ENCODE results near the gene CELSR3. TPM values are rescaled to one million over a fixed set of nuclear protein-coding genes. Genes with fewer than 3 reads are reported as not detected.

Gene CELSR3
- total RNA-seq = 1 to 10 TPM; 2.0 to 3.4 (median 2.6) TPM
- 0.83 TPM for total RNA-seq (2013)

DNA sequence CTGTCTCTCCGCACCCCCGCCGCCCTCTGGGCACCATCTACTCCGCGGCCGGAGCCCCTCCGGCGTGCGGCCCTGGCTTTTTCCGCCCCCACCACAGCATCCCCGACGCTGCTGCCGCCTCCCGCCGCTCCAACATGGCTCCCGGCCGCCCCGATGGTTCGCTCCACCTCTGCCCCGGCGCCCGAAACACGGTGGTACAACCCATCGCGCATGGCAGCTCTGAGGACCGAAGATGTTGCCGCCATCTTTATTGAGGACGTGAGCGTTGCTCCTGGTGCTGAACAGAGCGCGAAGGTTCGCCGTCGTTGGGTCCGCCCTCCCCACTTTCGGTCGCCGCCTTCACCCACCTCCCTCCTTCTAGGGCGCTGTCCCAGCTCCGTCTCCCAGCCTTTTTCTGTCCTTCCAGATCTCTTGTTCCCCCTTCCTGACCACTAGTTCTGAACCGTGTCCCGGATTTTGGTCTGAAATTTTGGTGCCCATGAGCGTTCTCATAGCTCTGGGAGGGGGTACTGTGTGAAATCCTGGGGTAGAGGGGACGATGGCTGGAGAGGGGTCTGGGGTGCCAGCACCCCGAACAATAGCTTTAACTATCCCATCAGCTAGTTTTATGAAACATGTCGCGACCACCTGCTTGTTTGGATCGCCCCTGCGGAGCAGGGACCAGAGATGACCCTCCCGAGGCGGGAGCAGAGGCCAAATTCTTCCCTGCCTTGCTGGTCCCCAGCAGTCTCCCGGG lies at the start of gene CELSR3:
CELSR3 (minus strand) TSS at position 134 of the 736 bp plus-strand sequence. CDS start 252 bp downstream, outside the sequence.
- WGBS (ENCODE audit: insufficient coverage) = 3% methylated on average over 50 of the region's 52 CpGs
- peaks cover 3% of the 10 kb centered on the region for H3K9me3 ChIP-seq (ENCODE audit: control insufficient read depth, insufficient read depth, low read length)
- peak within 1 kb of the TSS; percentile 80 to 93 for H3K27ac Mint-ChIP-seq

GRCh38 chr3:48711727-48712126 lies 49.0 kb upstream of the CELSR3 start:
- intact Hi-C loops (cut with micrococcal nuclease) = no loop called here
- Histone ChIP-seq H3K4me3 (ENCODE audit: low read length) (no peak overlapping the region), H3K4me1 (ENCODE audit: control insufficient read depth, insufficient read depth, low read length) (peaks cover 51% of the 10 kb centered on the region), H3K9me3 (ENCODE audit: control insufficient read depth, insufficient read depth, low read length) (no peaks in the 10 kb centered on the region), H3K36me3 (ENCODE audit: control insufficient read depth, insufficient read depth, low read length) (peaks cover 22% of the 10 kb centered on the region), H3K27ac (ENCODE audit: low read length) (no peak overlapping the region), H3K27me3 (ENCODE audit: control insufficient read depth, insufficient read depth, low read length) (no peaks in the 10 kb centered on the region)
- TF ChIP-seq, protein P1, sequence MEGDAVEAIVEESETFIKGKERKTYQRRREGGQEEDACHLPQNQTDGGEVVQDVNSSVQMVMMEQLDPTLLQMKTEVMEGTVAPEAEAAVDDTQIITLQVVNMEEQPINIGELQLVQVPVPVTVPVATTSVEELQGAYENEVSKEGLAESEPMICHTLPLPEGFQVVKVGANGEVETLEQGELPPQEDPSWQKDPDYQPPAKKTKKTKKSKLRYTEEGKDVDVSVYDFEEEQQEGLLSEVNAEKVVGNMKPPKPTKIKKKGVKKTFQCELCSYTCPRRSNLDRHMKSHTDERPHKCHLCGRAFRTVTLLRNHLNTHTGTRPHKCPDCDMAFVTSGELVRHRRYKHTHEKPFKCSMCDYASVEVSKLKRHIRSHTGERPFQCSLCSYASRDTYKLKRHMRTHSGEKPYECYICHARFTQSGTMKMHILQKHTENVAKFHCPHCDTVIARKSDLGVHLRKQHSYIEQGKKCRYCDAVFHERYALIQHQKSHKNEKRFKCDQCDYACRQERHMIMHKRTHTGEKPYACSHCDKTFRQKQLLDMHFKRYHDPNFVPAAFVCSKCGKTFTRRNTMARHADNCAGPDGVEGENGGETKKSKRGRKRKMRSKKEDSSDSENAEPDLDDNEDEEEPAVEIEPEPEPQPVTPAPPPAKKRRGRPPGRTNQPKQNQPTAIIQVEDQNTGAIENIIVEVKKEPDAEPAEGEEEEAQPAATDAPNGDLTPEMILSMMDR (IDR thresholded peaks at IDR 0.05) = no peak
- DNase-seq (no peak), ATAC-seq (no peak)
- Mint-ChIP-seq H3K27ac (peak overlapping the region; percentile 46 to 64), H3K9me3 (no peaks in the 10 kb centered on the region), H3K27me3 (ENCODE audit: low read depth in 2 of 2) (no peaks in the 10 kb centered on the region), H3K36me3 (no peaks in the 10 kb centered on the region), H3K4me1 (peaks cover 64 to 65% of the 10 kb centered on the region in 2 donors), H3K4me3 (no peak overlapping the region)
- 80% methylated on average over 1 of the region's 2 CpGs for WGBS (ENCODE audit: insufficient coverage)

More for the DNA sequence above, at the start of gene CELSR3:
- H3K36me3 ChIP-seq (ENCODE audit: control insufficient read depth, insufficient read depth, low read length) = no peaks in the 10 kb centered on the region
- H3K36me3 Mint-ChIP-seq = no peaks in the 10 kb centered on the region
- H3K4me3 Mint-ChIP-seq = peak within 1 kb of the TSS; percentile 86
- TF ChIP-seq, protein P1 (IDR thresholded peaks at IDR 0.05) = no peak
- H3K4me1 Mint-ChIP-seq = peaks cover 10 to 17% of the 10 kb centered on the region in 2 donors
- DNase-seq (peak; percentile 63 to 82), ATAC-seq (peak; percentile 39 to 61 (median 55))
- peaks cover 34% of the 10 kb centered on the region for H3K4me1 ChIP-seq (ENCODE audit: control insufficient read depth, insufficient read depth, low read length)
- peak within 1 kb of the TSS; percentile 51 for H3K4me3 ChIP-seq (ENCODE audit: low read length)
- H3K27me3 Mint-ChIP-seq (ENCODE audit: low read depth in 2 of 2) = peaks cover 7 to 15% of the 10 kb centered on the region in 2 donors
- H3K27me3 ChIP-seq (ENCODE audit: control insufficient read depth, insufficient read depth, low read length) = peaks cover 16% of the 10 kb centered on the region
- intact Hi-C loops (cut with micrococcal nuclease) = no loop called here
- no peaks in the 10 kb centered on the region for H3K9me3 Mint-ChIP-seq
- H3K27ac ChIP-seq (ENCODE audit: low read length) = no peak within 1 kb of the TSS

- H3K4me1 ChIP-seq (ENCODE audit: control insufficient read depth, insufficient read depth, low read length) = peaks cover 38% of the 10 kb centered on the region
- ATAC-seq = no peak
- TF ChIP-seq, protein P1 (IDR thresholded peaks at IDR 0.05) = no peak
- no peaks in the 10 kb centered on the region for H3K9me3 ChIP-seq (ENCODE audit: control insufficient read depth, insufficient read depth, low read length)
- peaks cover 47 to 54% of the 10 kb centered on the region in 2 donors for H3K4me1 Mint-ChIP-seq
- H3K9me3 Mint-ChIP-seq = no peaks in the 10 kb centered on the region
- intact Hi-C loops (cut with micrococcal nuclease) = no loop called here
- no peak overlapping the region for H3K4me3 ChIP-seq (ENCODE audit: low read length)
- WGBS (ENCODE audit: insufficient coverage) = 85% methylated on average over 7 of the region's 7 CpGs
- no peaks in the 10 kb centered on the region for H3K27me3 ChIP-seq (ENCODE audit: control insufficient read depth, insufficient read depth, low read length)
- H3K4me3 Mint-ChIP-seq = no peak overlapping the region
- no peaks in the 10 kb centered on the region for H3K36me3 Mint-ChIP-seq
- no peak overlapping the region for H3K27ac ChIP-seq (ENCODE audit: low read length)
- peaks cover 21% of the 10 kb centered on the region for H3K36me3 ChIP-seq (ENCODE audit: control insufficient read depth, insufficient read depth, low read length)
- no peaks in the 10 kb centered on the region for H3K27me3 Mint-ChIP-seq (ENCODE audit: low read depth in 2 of 2)
- DNase-seq = no peak
- peak overlapping the region; percentile 45 to 71 for H3K27ac Mint-ChIP-seq
Observed at GRCh38 chr3:48709051-48709461, 46.4 kb upstream of the CELSR3 start.
